ENCODE data around the gene STARD8.

GRCh38 chrX:68632491-68632890 lies 15.0 kb upstream of the STARD8 start:
- no peak for TF ChIP-seq CTCF (IDR thresholded peaks at IDR 0.05)
- TF ChIP-seq POLR2A (IDR thresholded peaks at IDR 0.05), result no peak
